Mesenchymal stem cell (in vitro differentiated cells and primary cell): ENCODE measurements around the gene MEAK7.
"Not testable (repeated sequence)": the region's sequence is repeated elsewhere in the genome, so short reads cannot be mapped to it uniquely, and the experiment has no call there.

ENCODE experiments used
- DNase-seq: peaks from one replicate; pipeline ENCODE4 v3.0.0-alpha.2; 2013
- H2AFZ ChIP-seq: one replicate; pipeline ENCODE4 v1.6.1; 2013; ENCODE audit warnings: low read depth, mild to moderate bottlenecking, control low read depth, inconsistent platforms, low read length, moderate library complexity
- H2AK5ac ChIP-seq: 2 replicates; pipeline ENCODE4 v1.6.1; 2013; ENCODE audit warnings: low read length, moderate library complexity, mild to moderate bottlenecking, inconsistent platforms; ENCODE audit not compliant: severe bottlenecking
- H2BK120ac ChIP-seq: one replicate; pipeline ENCODE4 v1.6.1; 2013; ENCODE audit warnings: low read depth, mild to moderate bottlenecking, inconsistent platforms, low read length, moderate library complexity
- H2BK12ac ChIP-seq, 2 experiments: one replicate each; pipeline ENCODE4 v1.6.1; 2013; ENCODE audit warnings: inconsistent platforms in 2 of 2, low read length in 2 of 2, mild to moderate bottlenecking in 2 of 2, moderate library complexity in 2 of 2, control low read depth in 1 of 2
- H2BK15ac ChIP-seq: one replicate; pipeline ENCODE4 v1.6.1; 2013; ENCODE audit warnings: mild to moderate bottlenecking, low read depth, inconsistent platforms; ENCODE audit not compliant: poor library complexity, severe bottlenecking
- H2BK5ac ChIP-seq: 2 replicates; pipeline ENCODE4 v1.6.1; 2013; ENCODE audit warnings: low read depth, mild to moderate bottlenecking, low read length, control low read depth, inconsistent platforms; ENCODE audit not compliant: poor library complexity, severe bottlenecking
- H3K14ac ChIP-seq, 2 experiments: one replicate each; pipeline ENCODE4 v1.6.1; 2013; ENCODE audit warnings: inconsistent platforms in 2 of 2, low read length in 2 of 2, control low read depth in 1 of 2, mild to moderate bottlenecking in 1 of 2, moderate library complexity in 1 of 2
- H3K18ac ChIP-seq, 2 experiments: one replicate each; pipeline ENCODE4 v1.6.1; 2013; ENCODE audit warnings: inconsistent platforms in 2 of 2, low read length in 2 of 2, control low read depth in 1 of 2, low read depth in 1 of 2, mild to moderate bottlenecking in 1 of 2
- H3K23ac ChIP-seq, 2 experiments: one replicate each; pipeline ENCODE4 v1.6.1; 2013; ENCODE audit warnings: inconsistent platforms in 2 of 2, low read length in 2 of 2, mild to moderate bottlenecking in 2 of 2, moderate library complexity in 2 of 2, control low read depth in 1 of 2
- H3K27ac ChIP-seq: 2 replicates; pipeline ENCODE4 v1.5.1; 2013; ENCODE audit warnings: mild to moderate bottlenecking, moderate library complexity, low read length, control low read depth, inconsistent platforms; ENCODE audit not compliant: poor library complexity, severe bottlenecking
- H3K27me3 ChIP-seq, 2 experiments: 2 replicates each; pipeline versions ENCODE4 v1.6.1 to v1.7.0; 2013; ENCODE audit warnings: low read length in 2 of 2, mild to moderate bottlenecking in 2 of 2, moderate library complexity in 2 of 2, control low read depth in 1 of 2, inconsistent platforms in 1 of 2; ENCODE audit not compliant: control insufficient read depth in 1 of 2, insufficient read depth in 1 of 2
- H3K36me3 ChIP-seq, 2 experiments: 2 replicates each; pipeline versions ENCODE4 v1.6.1 to v1.7.0; 2013; ENCODE audit warnings: low read length in 2 of 2, control low read depth in 1 of 2, inconsistent platforms in 1 of 2, low read depth in 1 of 2, mild to moderate bottlenecking in 1 of 2; ENCODE audit not compliant: insufficient read depth in 2 of 2, control insufficient read depth in 1 of 2
- H3K4ac ChIP-seq, 2 experiments: one replicate each; pipeline ENCODE4 v1.6.1; 2013; ENCODE audit warnings: inconsistent platforms in 2 of 2, low read length in 2 of 2, mild to moderate bottlenecking in 2 of 2, moderate library complexity in 2 of 2, control low read depth in 1 of 2, low read depth in 1 of 2
- H3K4me1 ChIP-seq: 2 replicates; pipeline ENCODE4 v1.6.1; 2013; ENCODE audit warnings: low read depth, low read length, control low read depth; ENCODE audit not compliant: control insufficient read depth, insufficient read depth
- H3K4me2 ChIP-seq: 2 replicates; pipeline ENCODE4 v1.6.1; 2013; ENCODE audit warnings: low read length, mild to moderate bottlenecking, inconsistent platforms; ENCODE audit not compliant: poor library complexity, severe bottlenecking
- H3K4me3 ChIP-seq, 2 experiments: 2 replicates each; pipeline versions ENCODE4 v1.5.1 to v1.7.0; 2013; ENCODE audit warnings: low read length in 2 of 2, mild to moderate bottlenecking in 2 of 2, control low read depth in 1 of 2, low read depth in 1 of 2; ENCODE audit not compliant: insufficient read depth in 1 of 2
- H3K79me1 ChIP-seq: replicated peaks from 2 replicates; pipeline ENCODE4 v1.6.1; 2013; ENCODE audit warnings: mild to moderate bottlenecking, control low read depth, low read length, inconsistent platforms; ENCODE audit not compliant: poor library complexity, severe bottlenecking
- H3K9ac ChIP-seq: 2 replicates; pipeline ENCODE4 v1.7.0; 2013; ENCODE audit warnings: mild to moderate bottlenecking, low read length, moderate library complexity
- H3K9me3 ChIP-seq: 2 replicates; pipeline ENCODE4 v1.7.0; 2013; ENCODE audit warnings: mild to moderate bottlenecking, low read length; ENCODE audit not compliant: control insufficient read depth
- H4K8ac ChIP-seq: one replicate; pipeline ENCODE4 v1.6.1; 2013; ENCODE audit warnings: inconsistent platforms, mild to moderate bottlenecking, low read length, moderate library complexity
- H4K91ac ChIP-seq: one replicate; pipeline ENCODE4 v1.6.1; 2013; ENCODE audit warnings: mild to moderate bottlenecking, low read length, inconsistent platforms
- WGBS: methylation state at CpG from one replicate; pipeline ENCODE4 v1.1.7; 2013; ENCODE audit warnings: mixed read lengths; 5-methylcytosine and 5-hydroxymethylcytosine counted together

MEAK7 gene

DNA sequence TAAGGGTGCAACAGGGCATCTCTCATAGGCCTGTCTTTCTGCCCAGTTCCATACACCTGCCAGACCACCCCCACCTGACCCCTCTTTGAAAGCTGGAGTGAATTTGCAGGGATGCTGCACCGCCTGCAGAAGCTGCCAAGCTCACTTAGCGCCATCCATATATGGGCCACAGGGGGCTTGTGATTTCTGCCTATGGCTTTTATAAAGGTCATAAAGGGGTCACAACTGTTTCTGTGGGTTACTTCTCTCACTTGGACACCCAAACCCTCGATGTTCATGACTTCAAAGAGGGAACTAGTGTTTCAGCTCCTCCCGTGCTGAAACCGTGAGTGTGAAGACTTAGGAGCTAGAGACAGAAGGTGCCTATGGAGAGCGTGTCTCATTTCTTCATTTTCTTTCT, 23.9 kb upstream of the MEAK7 start:
- Histone ChIP-seq H2AK5ac (no peak overlapping the region), H4K8ac (no peak overlapping the region), H3K4me2 (no peak overlapping the region), H3K4me1 (peaks cover 21% of the 10 kb centered on the region), H3K79me1 (no peaks in the 10 kb centered on the region), H3K27me3 (no peaks in the 10 kb centered on the region), H2BK12ac (no peak overlapping the region), H3K4ac (no peak overlapping the region), H3K36me3 (no peaks in the 10 kb centered on the region), H2BK15ac (no peak overlapping the region), H2BK120ac (no peak overlapping the region), H3K9me3 (peaks cover 4% of the 10 kb centered on the region), H3K4me3 (no peak overlapping the region), H3K18ac (no peak overlapping the region), H3K27ac (no peak overlapping the region), H3K23ac (no peak overlapping the region), H3K14ac (no peak overlapping the region), H3K9ac (no peak overlapping the region), H2BK5ac (no peak overlapping the region), H2AFZ (no peak overlapping the region), H4K91ac (no peak overlapping the region)
- WGBS: 94% methylated on average over 2 of the region's 6 CpGs
- DNase-seq: no peak

DNA sequence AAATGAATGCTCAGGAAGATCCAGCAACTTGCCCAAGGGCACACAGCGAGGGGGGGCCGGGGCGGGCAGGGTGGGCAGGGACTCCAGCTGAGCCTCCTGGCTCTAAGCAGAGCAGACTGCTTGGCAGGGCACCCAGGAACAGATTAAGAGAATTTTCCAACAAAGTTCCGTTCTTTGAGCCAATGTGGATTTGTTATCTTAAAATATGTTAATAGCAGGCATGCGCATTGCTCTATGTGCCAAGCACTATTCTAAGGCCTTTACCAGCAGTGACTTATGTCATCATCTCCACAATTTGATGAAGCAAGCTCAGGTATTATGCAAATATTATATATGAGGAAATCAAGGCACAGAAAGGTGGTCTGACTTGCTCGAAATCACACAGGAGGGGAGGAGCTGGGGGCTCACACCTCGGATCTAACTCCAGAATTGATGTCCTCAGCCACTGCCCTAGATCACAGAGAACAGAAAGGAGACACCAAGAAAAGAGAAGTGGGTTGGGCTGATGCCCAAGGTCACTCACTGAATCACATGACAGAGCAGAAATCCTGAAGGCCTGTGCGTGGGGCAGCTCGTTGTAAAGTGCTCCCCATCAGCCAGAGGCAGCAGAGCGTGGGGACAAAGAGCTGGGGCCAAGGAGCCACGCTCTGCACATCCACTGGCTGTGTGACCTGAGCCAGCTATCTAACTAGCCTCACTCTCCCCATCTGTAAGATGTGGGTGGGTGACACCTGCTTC, 23.2 kb upstream of the MEAK7 start:
- no peaks in the 10 kb centered on the region for H3K79me1 ChIP-seq
- H4K8ac ChIP-seq: no peak overlapping the region
- peaks cover 4% of the 10 kb centered on the region for H3K9me3 ChIP-seq
- peaks cover 16% of the 10 kb centered on the region for H3K4me1 ChIP-seq
- 94% methylated on average over 8 of the region's 11 CpGs for WGBS
- H4K91ac ChIP-seq: no peak overlapping the region
- no peak overlapping the region for H3K18ac ChIP-seq
- H3K27me3 ChIP-seq: no peaks in the 10 kb centered on the region
- no peaks in the 10 kb centered on the region for H3K36me3 ChIP-seq
- no peak overlapping the region for H3K23ac ChIP-seq
- DNase-seq: no peak
- H3K4me3 ChIP-seq: peak overlapping the region in 1 of 2 experiments; percentile 33
- H3K9ac ChIP-seq: peak overlapping the region; percentile 75
- H3K27ac ChIP-seq: no peak overlapping the region
- no peak overlapping the region for H3K4me2 ChIP-seq
- H3K14ac ChIP-seq: peak overlapping the region in 1 of 2 experiments; percentile 26
- no peak overlapping the region for H2BK120ac ChIP-seq
- peak overlapping the region; percentile 46 for H2AK5ac ChIP-seq
- H2BK12ac ChIP-seq: peak overlapping the region in 1 of 2 experiments; percentile 45
- no peak overlapping the region for H2AFZ ChIP-seq
- H3K4ac ChIP-seq: peak overlapping the region in 1 of 2 experiments; percentile 3
- H2BK5ac ChIP-seq: no peak overlapping the region
- H2BK15ac ChIP-seq: no peak overlapping the region

DNA sequence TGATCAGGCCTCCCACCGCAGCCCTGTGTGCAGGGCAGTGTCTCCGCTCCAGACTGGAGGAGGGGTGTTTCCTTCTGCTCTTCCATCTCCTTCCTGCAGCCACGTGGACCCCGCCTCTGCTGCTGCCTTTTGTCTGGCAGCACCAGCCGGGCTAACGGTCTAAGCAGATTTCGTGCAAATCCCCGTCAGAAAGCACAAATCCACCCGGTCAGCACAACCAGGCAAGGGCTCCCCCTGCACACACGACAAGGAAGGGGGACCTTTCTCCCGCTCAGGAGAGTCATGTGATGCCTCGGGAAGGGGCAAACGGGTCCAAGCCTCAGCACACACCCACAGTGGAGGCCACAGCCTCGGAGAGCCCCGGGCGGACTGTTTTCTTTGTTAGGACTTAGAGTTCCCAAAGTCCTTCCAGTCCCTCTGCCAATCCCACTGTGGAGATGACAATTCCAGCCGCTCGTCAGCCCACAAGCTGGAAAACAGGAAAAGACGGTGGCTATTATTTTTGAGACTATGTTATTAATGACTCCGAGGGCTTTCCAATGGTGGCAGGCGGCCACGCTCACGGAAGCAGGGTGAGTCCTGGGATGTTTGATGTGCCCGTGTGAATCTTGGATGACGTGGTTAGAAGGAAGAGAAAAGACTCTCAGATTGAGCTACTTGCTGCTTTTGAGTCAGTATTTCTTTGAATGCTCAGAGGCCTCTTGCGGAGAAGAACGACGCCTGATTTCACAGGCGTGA, 22.5 kb upstream of the MEAK7 start:
- Histone ChIP-seq H3K36me3 (no peaks in the 10 kb centered on the region), H2BK5ac (no peak overlapping the region), H2BK15ac (no peak overlapping the region), H2BK12ac (peak overlapping the region; percentile 28 to 45), H3K9me3 (peaks cover 4% of the 10 kb centered on the region), H2BK120ac (no peak overlapping the region), H2AK5ac (no peak overlapping the region), H3K4me2 (no peak overlapping the region), H4K91ac (peak overlapping the region; percentile 52), H3K27me3 (no peaks in the 10 kb centered on the region), H3K4me3 (peak overlapping the region in 1 of 2 experiments; percentile 54), H3K9ac (peak overlapping the region; percentile 75), H4K8ac (peak overlapping the region; percentile 1), H3K14ac (no peak overlapping the region), H3K18ac (peak overlapping the region in 1 of 2 experiments; percentile 11), H3K79me1 (no peaks in the 10 kb centered on the region), H3K27ac (no peak overlapping the region), H3K4me1 (peaks cover 16% of the 10 kb centered on the region), H2AFZ (no peak overlapping the region), H3K4ac (no peak overlapping the region), H3K23ac (no peak overlapping the region)
- DNase-seq: no peak
- WGBS: 79% methylated on average over 29 of the region's 29 CpGs

DNA sequence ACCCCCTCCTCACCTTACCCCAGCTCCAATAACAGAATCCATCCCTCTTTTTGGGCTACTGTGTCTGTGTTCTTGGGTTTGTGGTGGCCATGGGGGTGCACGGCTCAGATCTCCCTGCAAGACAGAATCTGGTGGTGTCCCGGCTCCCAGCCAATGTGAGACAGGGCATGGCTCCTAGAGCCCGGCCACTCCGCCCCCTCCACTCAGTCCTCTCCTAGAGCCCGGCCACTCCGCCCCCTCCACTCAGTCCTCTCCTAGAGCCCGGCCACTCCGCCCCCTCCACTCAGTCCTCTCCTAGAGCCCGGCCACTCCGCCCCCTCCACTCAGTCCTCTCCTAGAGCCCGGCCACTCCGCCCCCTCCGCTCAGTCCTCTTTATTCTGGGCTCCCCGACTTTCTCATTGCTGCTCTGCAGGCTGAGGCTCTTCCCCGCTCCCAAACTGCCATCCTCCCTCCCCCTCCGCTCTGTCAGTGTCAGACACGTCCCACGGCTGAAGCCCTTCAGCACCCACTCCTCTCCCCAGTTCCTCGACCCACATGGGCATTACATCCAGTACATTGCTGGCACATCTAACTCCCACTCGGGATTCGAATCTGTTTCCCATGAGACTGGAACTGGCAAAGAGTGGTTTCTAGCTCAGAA, 20.6 kb upstream of the MEAK7 start:
- 83% methylated on average over 17 of the region's 21 CpGs for WGBS
- peak overlapping the region in 1 of 2 experiments; percentile 64 for H3K14ac ChIP-seq

More for the DNA sequence above, 20.6 kb upstream of the MEAK7 start:
- H3K4me3 ChIP-seq, H3K4ac ChIP-seq, H3K79me1 ChIP-seq, H2BK5ac ChIP-seq, H3K23ac ChIP-seq, H3K9ac ChIP-seq, H3K27me3 ChIP-seq, H4K8ac ChIP-seq, H4K91ac ChIP-seq, H2AK5ac ChIP-seq, H3K4me2 ChIP-seq, H2BK15ac ChIP-seq, H3K36me3 ChIP-seq, H2BK120ac ChIP-seq, H3K27ac ChIP-seq, H3K9me3 ChIP-seq, H2AFZ ChIP-seq, DNase-seq: not testable (repeated sequence)
- H3K18ac ChIP-seq: peak overlapping the region in 1 of 2 experiments; percentile 34
- H3K4me1 ChIP-seq: peaks cover 12% of the 10 kb centered on the region
- peak overlapping the region in 1 of 2 experiments; percentile 81 for H2BK12ac ChIP-seq
